ENCODE results near the gene TTC3.

GRCh38 chr21:37036177-37036576 lies 36.9 kb upstream of the TTC3 start:
- TF ChIP-seq ERF (CRISPR knock-in tag; IDR thresholded peaks at IDR 0.05) (no peak), NFIC (IDR thresholded peaks at IDR 0.05) (no peak), MTF1 (CRISPR knock-in tag; IDR thresholded peaks at IDR 0.05; ENCODE audit: borderline replicate concordance) (no peak), GATAD2B (IDR thresholded peaks at IDR 0.05; ENCODE audit: borderline replicate concordance) (no peak)
